WERI-Rb-1 (cell line): ENCODE measurements around the gene FAHD1.

Source experiments
- DNase-seq: peaks from one replicate; pipeline ENCODE4 v3.0.0-alpha.2; 2020
- H3K27ac ChIP-seq: fragments of 250-450 bp; sonication (Bioruptor Pico); 2 replicates; pipeline ENCODE4 v1.5.1; 2020; ENCODE audit warnings: mild to moderate bottlenecking, moderate library complexity
- H3K27me3 ChIP-seq: fragments of 250-450 bp; sonication (Bioruptor Pico); 2 replicates; pipeline ENCODE4 v1.5.1; 2021; ENCODE audit warnings: mild to moderate bottlenecking, low read depth, moderate library complexity; ENCODE audit not compliant: insufficient read depth, severe bottlenecking
- H3K36me3 ChIP-seq: fragments of 250-450 bp; sonication (Bioruptor Pico); 2 replicates; pipeline ENCODE4 v1.5.1; 2020; ENCODE audit warnings: mild to moderate bottlenecking, moderate library complexity
- H3K4me3 ChIP-seq: 2 replicates; pipeline ENCODE4 v1.5.1; 2011; ENCODE audit warnings: low read depth, mild to moderate bottlenecking, control low read depth, low read length
- H3K9me3 ChIP-seq: fragments of 250-450 bp; sonication (Bioruptor Pico); 2 replicates; pipeline ENCODE4 v1.5.1; 2021; ENCODE audit warnings: mild to moderate bottlenecking, moderate library complexity; ENCODE audit not compliant: severe bottlenecking
- TF ChIP-seq, protein P1 (sequence below): IDR thresholded peaks from 2 replicates; pipeline ENCODE4 v1.5.1; 2011; ENCODE audit warnings: low read depth, mild to moderate bottlenecking, control low read depth, inconsistent platforms, low read length

Gene FAHD1

DNA sequence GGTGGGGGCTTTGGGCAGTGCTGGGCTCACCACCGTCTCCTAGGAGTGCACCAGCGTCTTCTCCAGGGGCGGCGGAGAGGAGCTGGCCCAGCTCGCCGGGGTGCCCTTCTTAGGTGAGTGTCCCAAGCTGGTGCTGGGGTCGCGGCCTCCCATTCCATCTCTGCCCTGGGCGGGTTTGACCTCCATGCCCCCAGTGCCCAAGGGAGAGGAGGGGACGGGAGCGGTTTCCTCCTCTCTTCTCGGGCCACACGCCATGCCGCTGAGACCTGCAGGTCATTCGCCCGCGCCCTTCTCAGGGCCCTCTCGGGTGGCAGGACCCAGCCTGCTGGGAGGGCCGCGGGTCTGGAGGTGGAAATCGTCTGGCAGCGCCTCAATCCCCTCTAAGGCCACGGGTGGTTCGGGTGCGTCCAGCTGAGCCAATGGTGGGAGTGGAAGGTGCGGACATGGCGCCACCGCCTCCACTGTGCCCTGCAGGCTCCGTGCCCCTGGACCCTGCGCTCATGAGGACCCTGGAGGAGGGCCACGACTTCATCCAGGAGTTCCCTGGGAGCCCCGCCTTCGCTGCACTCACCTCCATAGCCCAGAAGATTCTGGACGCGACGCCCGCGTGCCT is 38.8 kb upstream of the FAHD1 start:
- Histone ChIP-seq H3K27ac (no peak overlapping the region), H3K27me3 (no peaks in the 10 kb centered on the region), H3K9me3 (no peaks in the 10 kb centered on the region), H3K4me3 (no peak overlapping the region), H3K36me3 (peaks cover 63% of the 10 kb centered on the region)
- TF ChIP-seq, protein P1, sequence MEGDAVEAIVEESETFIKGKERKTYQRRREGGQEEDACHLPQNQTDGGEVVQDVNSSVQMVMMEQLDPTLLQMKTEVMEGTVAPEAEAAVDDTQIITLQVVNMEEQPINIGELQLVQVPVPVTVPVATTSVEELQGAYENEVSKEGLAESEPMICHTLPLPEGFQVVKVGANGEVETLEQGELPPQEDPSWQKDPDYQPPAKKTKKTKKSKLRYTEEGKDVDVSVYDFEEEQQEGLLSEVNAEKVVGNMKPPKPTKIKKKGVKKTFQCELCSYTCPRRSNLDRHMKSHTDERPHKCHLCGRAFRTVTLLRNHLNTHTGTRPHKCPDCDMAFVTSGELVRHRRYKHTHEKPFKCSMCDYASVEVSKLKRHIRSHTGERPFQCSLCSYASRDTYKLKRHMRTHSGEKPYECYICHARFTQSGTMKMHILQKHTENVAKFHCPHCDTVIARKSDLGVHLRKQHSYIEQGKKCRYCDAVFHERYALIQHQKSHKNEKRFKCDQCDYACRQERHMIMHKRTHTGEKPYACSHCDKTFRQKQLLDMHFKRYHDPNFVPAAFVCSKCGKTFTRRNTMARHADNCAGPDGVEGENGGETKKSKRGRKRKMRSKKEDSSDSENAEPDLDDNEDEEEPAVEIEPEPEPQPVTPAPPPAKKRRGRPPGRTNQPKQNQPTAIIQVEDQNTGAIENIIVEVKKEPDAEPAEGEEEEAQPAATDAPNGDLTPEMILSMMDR, result no peak
- DNase-seq, result no peak

DNA sequence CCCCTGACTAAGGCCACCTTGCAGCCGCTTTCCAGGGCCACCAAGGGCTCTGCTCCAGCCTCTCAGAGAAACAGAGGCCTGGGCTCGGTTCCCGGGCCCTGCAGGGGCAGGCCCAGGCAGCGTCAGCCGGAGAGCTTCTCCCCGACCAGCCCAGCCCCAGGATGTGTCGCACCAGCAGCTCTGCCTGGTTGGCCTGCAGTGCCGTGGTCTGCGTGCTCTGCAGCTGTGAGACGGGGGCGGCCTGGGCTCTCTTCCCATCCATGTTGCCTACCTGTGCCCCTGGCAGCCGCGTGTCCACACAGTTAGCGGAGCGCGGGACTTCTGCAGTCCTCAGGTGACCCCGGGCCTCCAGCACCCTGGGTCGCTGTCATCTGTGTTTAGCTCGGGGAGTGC is 38.3 kb upstream of the FAHD1 start:
- TF ChIP-seq, protein P1, result no peak
- Histone ChIP-seq H3K4me3 (no peak overlapping the region), H3K36me3 (peaks cover 63% of the 10 kb centered on the region), H3K27me3 (no peaks in the 10 kb centered on the region), H3K27ac (no peak overlapping the region), H3K9me3 (no peaks in the 10 kb centered on the region)
- DNase-seq, result no peak

DNA sequence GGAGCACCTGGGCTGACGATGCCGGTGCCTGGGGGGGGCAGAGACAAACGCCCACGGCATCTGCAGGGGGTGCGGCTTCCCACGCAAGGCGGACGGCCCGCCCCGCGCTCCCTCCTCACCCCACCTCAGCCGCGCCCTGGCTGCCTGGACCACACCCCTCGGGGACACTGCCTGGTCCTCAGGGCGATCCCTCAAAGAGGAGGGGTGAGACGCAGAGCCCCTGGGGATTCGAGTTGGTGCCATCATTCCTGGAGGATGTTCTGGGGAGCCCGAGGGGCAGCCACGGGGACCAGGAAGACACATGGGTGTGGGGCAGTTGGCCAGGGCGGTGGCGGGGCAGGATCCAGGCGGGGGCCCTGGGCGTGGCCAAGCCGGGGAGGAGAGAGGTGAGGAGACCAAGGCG is 37.4 kb upstream of the FAHD1 start:
- TF ChIP-seq, protein P1, result no peak
- no peaks in the 10 kb centered on the region for H3K9me3 ChIP-seq
- no peak overlapping the region for H3K4me3 ChIP-seq
- no peak overlapping the region for H3K27ac ChIP-seq
- peaks cover 58% of the 10 kb centered on the region for H3K36me3 ChIP-seq
- DNase-seq, result no peak
- H3K27me3 ChIP-seq, result no peaks in the 10 kb centered on the region

DNA sequence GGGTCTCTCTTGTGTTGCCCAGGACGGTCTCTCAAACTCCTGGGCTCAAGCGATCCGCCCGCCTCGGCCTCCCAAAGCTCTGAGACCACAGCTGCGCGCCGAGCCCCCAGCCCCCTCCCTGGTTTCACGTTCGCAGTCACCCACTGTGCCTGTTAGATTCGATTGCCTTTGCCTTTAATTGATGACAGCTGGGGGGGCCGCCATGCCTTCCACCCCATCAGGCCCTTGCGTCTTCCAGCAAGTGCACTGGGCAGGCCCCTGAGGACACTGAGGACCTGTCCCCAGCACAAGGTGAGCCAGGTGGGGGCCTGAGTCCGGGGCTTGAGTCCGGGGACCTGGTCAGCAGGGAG is 36.8 kb upstream of the FAHD1 start:
- no peaks in the 10 kb centered on the region for H3K27me3 ChIP-seq
- H3K9me3 ChIP-seq, result no peaks in the 10 kb centered on the region
- H3K27ac ChIP-seq, result no peak overlapping the region
- peaks cover 53% of the 10 kb centered on the region for H3K36me3 ChIP-seq
- no peak for DNase-seq
- no peak overlapping the region for H3K4me3 ChIP-seq
- TF ChIP-seq, protein P1, result no peak

DNA sequence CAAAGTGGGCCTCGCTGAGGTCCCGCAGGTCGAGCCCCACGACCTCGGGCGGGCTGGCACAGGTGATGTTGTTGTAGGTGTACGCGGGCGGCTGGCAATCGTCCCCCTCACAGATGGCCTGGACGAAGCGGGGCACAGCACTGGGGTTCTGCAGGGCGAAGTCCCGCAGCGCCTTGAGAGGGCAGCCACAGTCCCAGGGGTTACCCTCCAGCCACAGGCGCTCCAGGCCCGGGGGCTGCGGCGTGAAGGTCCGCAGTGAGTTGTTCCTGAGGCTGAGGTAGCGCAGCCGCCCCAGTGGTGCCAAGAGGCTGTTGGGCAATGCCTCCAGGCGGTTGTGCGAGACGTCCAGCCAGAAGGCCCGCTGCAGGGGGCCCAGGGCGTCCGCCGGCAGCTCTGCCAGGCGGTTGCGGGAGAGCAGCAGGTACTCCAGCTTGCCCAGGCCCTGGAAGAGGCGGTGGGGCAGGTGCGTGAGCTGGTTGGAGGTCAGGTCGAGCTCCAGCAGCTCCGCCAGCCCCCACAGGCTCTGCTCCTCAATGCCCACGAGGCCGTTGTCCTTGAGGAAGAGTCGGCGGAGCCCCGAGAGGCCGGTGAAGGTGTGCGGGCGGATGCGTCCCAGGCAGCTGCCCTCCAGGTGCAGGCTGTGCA is 36.3 kb upstream of the FAHD1 start:
- no peak for DNase-seq
- Histone ChIP-seq H3K4me3 (no peak overlapping the region), H3K9me3 (no peaks in the 10 kb centered on the region), H3K27ac (no peak overlapping the region), H3K27me3 (no peaks in the 10 kb centered on the region), H3K36me3 (peaks cover 50% of the 10 kb centered on the region)
- TF ChIP-seq, protein P1, result no peak
